Adrenal gland (tissue), 5 donors: ENCODE measurements around the gene C2CD4B.

Experiments used
- POLR2A ChIP-seq, 2 donors: fragments of 450-650 bp; IDR thresholded peaks; one replicate each; pipeline ENCODE4 v1.6.1; 2017; ENCODE audit warnings: antibody characterized with exemption in 2 of 2, mild to moderate bottlenecking in 2 of 2, moderate library complexity in 1 of 2
- TF ChIP-seq, protein P1 (sequence below), 6 experiments: fragments of 450-650 bp in 4 of 6; fragments of 200-600 bp in 2 of 6; sonication (generic) in 1 of 6; IDR thresholded peaks; 1 replicate in 5 of 6; 2 replicates in 1 of 6; pipeline versions ENCODE4 v1.5.1 to v1.8.0; 2016 to 2021; ENCODE audit warnings: antibody characterized with exemption in 6 of 6, mild to moderate bottlenecking in 2 of 6, moderate library complexity in 1 of 6
- donor health status: DM: no; HTN: no; CAD: no.

DNA sequence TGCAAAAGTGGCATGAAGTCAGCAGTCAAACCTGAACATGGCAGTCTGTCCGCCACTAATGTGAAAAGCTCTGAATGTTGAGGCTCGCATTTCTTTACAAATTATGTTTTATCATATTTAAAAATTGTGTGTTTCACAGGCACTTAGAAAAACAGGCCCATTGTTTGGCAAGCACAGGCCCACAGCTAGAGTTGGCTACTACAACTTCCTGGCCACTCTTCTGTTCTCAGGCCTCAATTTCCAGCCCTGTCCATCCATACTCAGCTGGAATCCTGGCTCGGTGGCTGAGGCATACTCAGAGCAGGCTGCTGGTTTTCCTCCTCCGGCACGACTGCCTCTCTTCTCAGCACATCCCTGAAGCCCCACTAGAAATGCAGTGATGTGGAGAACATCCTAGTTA lies 44.3 kb downstream of the C2CD4B start:
- TF ChIP-seq, protein P1, sequence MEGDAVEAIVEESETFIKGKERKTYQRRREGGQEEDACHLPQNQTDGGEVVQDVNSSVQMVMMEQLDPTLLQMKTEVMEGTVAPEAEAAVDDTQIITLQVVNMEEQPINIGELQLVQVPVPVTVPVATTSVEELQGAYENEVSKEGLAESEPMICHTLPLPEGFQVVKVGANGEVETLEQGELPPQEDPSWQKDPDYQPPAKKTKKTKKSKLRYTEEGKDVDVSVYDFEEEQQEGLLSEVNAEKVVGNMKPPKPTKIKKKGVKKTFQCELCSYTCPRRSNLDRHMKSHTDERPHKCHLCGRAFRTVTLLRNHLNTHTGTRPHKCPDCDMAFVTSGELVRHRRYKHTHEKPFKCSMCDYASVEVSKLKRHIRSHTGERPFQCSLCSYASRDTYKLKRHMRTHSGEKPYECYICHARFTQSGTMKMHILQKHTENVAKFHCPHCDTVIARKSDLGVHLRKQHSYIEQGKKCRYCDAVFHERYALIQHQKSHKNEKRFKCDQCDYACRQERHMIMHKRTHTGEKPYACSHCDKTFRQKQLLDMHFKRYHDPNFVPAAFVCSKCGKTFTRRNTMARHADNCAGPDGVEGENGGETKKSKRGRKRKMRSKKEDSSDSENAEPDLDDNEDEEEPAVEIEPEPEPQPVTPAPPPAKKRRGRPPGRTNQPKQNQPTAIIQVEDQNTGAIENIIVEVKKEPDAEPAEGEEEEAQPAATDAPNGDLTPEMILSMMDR (IDR thresholded peaks at IDR 0.05), result no peak
- no peak for TF ChIP-seq POLR2A (IDR thresholded peaks at IDR 0.05)
